CD14-positive monocyte (primary cell): ENCODE measurements around the gene MX2. TPM values are rescaled to one million over a fixed set of nuclear protein-coding genes. Genes with fewer than 3 reads are reported as not detected.

ENCODE experiments used
- DNase-seq, 3 donors: peaks; one replicate each; pipeline ENCODE4 v3.0.0-alpha.2; 2011 to 2022
- H2AFZ ChIP-seq: 2 replicates; pipeline ENCODE4 v1.6.0; 2012; ENCODE audit warnings: mild to moderate bottlenecking, low read depth, low read length, inconsistent platforms; ENCODE audit not compliant: insufficient read depth, poor library complexity, severe bottlenecking
- H3K27ac ChIP-seq, 2 donors: 1 replicate in 1 of 2; 2 replicates in 1 of 2; pipeline ENCODE4 v1.5.1; 2012 to 2013; ENCODE audit warnings: low read length in 2 of 2, control low read depth in 1 of 2, inconsistent platforms in 1 of 2, low read depth in 1 of 2, mild to moderate bottlenecking in 1 of 2
- H3K27me3 ChIP-seq, 2 donors: one replicate each; pipeline versions ENCODE4 v1.6.0 to v1.6.1; 2011 to 2013; ENCODE audit warnings: low read length in 2 of 2; ENCODE audit not compliant: control insufficient read depth in 2 of 2, insufficient read depth in 2 of 2
- H3K36me3 ChIP-seq, 2 donors: replicated peaks in 1 of 2; 1 replicate in 1 of 2; 2 replicates in 1 of 2; pipeline versions ENCODE4 v1.5.1 to v1.6.1; 2012 to 2013; ENCODE audit warnings: low read length in 2 of 2, control low read depth in 1 of 2, inconsistent platforms in 1 of 2, mild to moderate bottlenecking in 1 of 2; ENCODE audit not compliant: insufficient read depth in 2 of 2, control insufficient read depth in 1 of 2
- H3K4me1 ChIP-seq, 2 donors: 1 replicate in 1 of 2; 2 replicates in 1 of 2; pipeline versions ENCODE4 v1.5.1 to v1.6.1; 2012 to 2013; ENCODE audit warnings: low read length in 2 of 2, control low read depth in 1 of 2, inconsistent platforms in 1 of 2, mild to moderate bottlenecking in 1 of 2, moderate library complexity in 1 of 2; ENCODE audit not compliant: insufficient read depth in 2 of 2, control insufficient read depth in 1 of 2
- H3K4me2 ChIP-seq: replicated peaks from 2 replicates; pipeline ENCODE3; 2012; ENCODE audit warnings: low read length, moderate library complexity, mild to moderate bottlenecking; ENCODE audit not compliant: poor library complexity, severe bottlenecking; ENCODE audit errors: extremely low read depth
- H3K4me3 ChIP-seq, 3 experiments: fragments of 200-600 bp in 1 of 3; sonication (generic) in 1 of 3; replicated peaks in 1 of 3; 1 replicate in 2 of 3; 2 replicates in 1 of 3; pipeline ENCODE4 v1.5.1; 2011 to 2013; ENCODE audit warnings: low read length in 3 of 3, mild to moderate bottlenecking in 3 of 3, control low read depth in 2 of 3, low read depth in 2 of 3, inconsistent platforms in 1 of 3, moderate library complexity in 1 of 3
- H3K79me2 ChIP-seq: 2 replicates; pipeline ENCODE4 v1.6.0; 2012; ENCODE audit warnings: mild to moderate bottlenecking, control low read depth, inconsistent platforms, low read length, moderate library complexity; ENCODE audit not compliant: insufficient read depth
- H3K9ac ChIP-seq: 2 replicates; pipeline ENCODE4 v1.6.0; 2017; ENCODE audit warnings: low read length, mild to moderate bottlenecking; ENCODE audit not compliant: insufficient read depth, poor library complexity, severe bottlenecking
- H3K9me3 ChIP-seq, 2 donors: replicated peaks in 1 of 2; 1 replicate in 1 of 2; 2 replicates in 1 of 2; pipeline versions ENCODE4 v1.5.1 to v1.6.1; 2012 to 2013; ENCODE audit warnings: low read length in 2 of 2, control low read depth in 1 of 2; ENCODE audit not compliant: control insufficient read depth in 1 of 2, insufficient read depth in 1 of 2
- H4K20me1 ChIP-seq: 2 replicates; pipeline ENCODE4 v1.6.0; 2012; ENCODE audit warnings: mild to moderate bottlenecking, low read length, control low read depth, moderate library complexity; ENCODE audit not compliant: insufficient read depth
- H3K27ac Mint-ChIP-seq, 7 donors: one replicate each; pipeline ENCODE4 v1.8.0; 2020; ENCODE audit warnings: mild to moderate bottlenecking in 7 of 7, mixed read lengths in 7 of 7, moderate library complexity in 6 of 7, inconsistent platforms in 2 of 7
- H3K27me3 Mint-ChIP-seq, 3 donors: one replicate each; pipeline ENCODE4 v1.8.0; 2021 to 2022; ENCODE audit warnings: low read depth in 3 of 3, mild to moderate bottlenecking in 3 of 3, mixed read lengths in 3 of 3, moderate library complexity in 3 of 3, inconsistent platforms in 1 of 3
- H3K36me3 Mint-ChIP-seq, 2 donors: one replicate each; pipeline ENCODE4 v1.8.0; 2020; ENCODE audit warnings: mixed read lengths in 2 of 2, inconsistent platforms in 1 of 2, mild to moderate bottlenecking in 1 of 2
- H3K4me1 Mint-ChIP-seq: one replicate; pipeline ENCODE4 v1.8.0; 2020; ENCODE audit warnings: mild to moderate bottlenecking, mixed read lengths
- H3K4me3 Mint-ChIP-seq, 2 donors: one replicate each; pipeline ENCODE4 v1.8.0; 2020; ENCODE audit warnings: mild to moderate bottlenecking in 2 of 2, mixed read lengths in 2 of 2, moderate library complexity in 1 of 2
- H3K9me3 Mint-ChIP-seq, 7 donors: one replicate each; pipeline ENCODE4 v1.8.0; 2020 to 2022; ENCODE audit warnings: mixed read lengths in 7 of 7, mild to moderate bottlenecking in 6 of 7, moderate library complexity in 6 of 7, inconsistent platforms in 2 of 7
- WGBS: methylation state at CpG from one replicate; pipeline ENCODE4 v1.1.5; 2013; ENCODE audit warnings: missing lambda C conversion rate; ENCODE audit not compliant: insufficient coverage; 5-methylcytosine and 5-hydroxymethylcytosine counted together
- intact Hi-C, 2 donors: fragments of 100-400 bp; cut with micrococcal nuclease; formaldehyde crosslinking; loops; one replicate each; pipeline versions ENCODE4 v1.15.0 to v1.15.1; 2023
- polyA plus RNA-seq, 3 donors: library from polyadenylated mRNA; depleted of rRNA in 1 of 3; unstranded in 2 of 3; stranded (reverse) in 1 of 3; fragments of 300-500 nt in 2 of 3; fragments of >200 nt in 1 of 3; fragmentation: Illumina TruSeq in 2 of 3; gene quantifications; 1 replicate in 2 of 3; 2 replicates in 1 of 3; pipeline ENCODE4 v1.2.3, GENCODE V29; 2012 to 2021
- TF ChIP-seq, protein P1 (sequence below): fragments of 200-600 bp; IDR thresholded peaks from one replicate; pipeline ENCODE4 v1.8.0; 2022; ENCODE audit warnings: antibody characterized with exemption, mild to moderate bottlenecking

Gene MX2
- polyA plus RNA-seq, 3 donors = 43.1 to 79.4 (median 50.3) TPM

GRCh38 chr21:41369105-41369919 lies 7.5 kb downstream of the MX2 start:
- H3K79me2 ChIP-seq = peaks cover 74% of the 10 kb centered on the region
- peaks cover 51 to 59% of the 10 kb centered on the region in 2 donors for H3K4me1 ChIP-seq
- H3K4me3 ChIP-seq = peak overlapping the region; percentile 16 to 76 (median 47)
- peaks cover 11 to 45% of the 10 kb centered on the region in 2 donors for H3K36me3 ChIP-seq
- H3K27me3 Mint-ChIP-seq = peaks cover 0 to 7% (median 2%) of the 10 kb centered on the region in 3 donors
- H3K9ac ChIP-seq = peak overlapping the region; percentile 69
- peaks cover 59 to 64% of the 10 kb centered on the region in 2 donors for H3K36me3 Mint-ChIP-seq
- WGBS = 3% methylated on average over 15 of the region's 29 CpGs
- H3K27ac ChIP-seq = peak overlapping the region; percentile 72 to 89
- H3K9me3 ChIP-seq = no peaks in the 10 kb centered on the region
- peak overlapping the region; percentile 78 to 92 for H3K4me3 Mint-ChIP-seq
- peaks cover 72% of the 10 kb centered on the region for H3K4me1 Mint-ChIP-seq
- H3K27ac Mint-ChIP-seq = peak overlapping the region; percentile 93 to 100 (median 97)
- no peaks in the 10 kb centered on the region for H3K9me3 Mint-ChIP-seq
- intact Hi-C loops = no loop called here
- H3K4me2 ChIP-seq = peak overlapping the region; percentile 94
- H3K27me3 ChIP-seq = no peaks in the 10 kb centered on the region
- DNase-seq = peak; percentile 52 to 60 (median 57)
- peaks cover 45% of the 10 kb centered on the region for H4K20me1 ChIP-seq
- TF ChIP-seq, protein P1, sequence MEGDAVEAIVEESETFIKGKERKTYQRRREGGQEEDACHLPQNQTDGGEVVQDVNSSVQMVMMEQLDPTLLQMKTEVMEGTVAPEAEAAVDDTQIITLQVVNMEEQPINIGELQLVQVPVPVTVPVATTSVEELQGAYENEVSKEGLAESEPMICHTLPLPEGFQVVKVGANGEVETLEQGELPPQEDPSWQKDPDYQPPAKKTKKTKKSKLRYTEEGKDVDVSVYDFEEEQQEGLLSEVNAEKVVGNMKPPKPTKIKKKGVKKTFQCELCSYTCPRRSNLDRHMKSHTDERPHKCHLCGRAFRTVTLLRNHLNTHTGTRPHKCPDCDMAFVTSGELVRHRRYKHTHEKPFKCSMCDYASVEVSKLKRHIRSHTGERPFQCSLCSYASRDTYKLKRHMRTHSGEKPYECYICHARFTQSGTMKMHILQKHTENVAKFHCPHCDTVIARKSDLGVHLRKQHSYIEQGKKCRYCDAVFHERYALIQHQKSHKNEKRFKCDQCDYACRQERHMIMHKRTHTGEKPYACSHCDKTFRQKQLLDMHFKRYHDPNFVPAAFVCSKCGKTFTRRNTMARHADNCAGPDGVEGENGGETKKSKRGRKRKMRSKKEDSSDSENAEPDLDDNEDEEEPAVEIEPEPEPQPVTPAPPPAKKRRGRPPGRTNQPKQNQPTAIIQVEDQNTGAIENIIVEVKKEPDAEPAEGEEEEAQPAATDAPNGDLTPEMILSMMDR = peak; percentile 15
- H2AFZ ChIP-seq = peak overlapping the region; percentile 78

GRCh38 chr21:41369920-41370839 lies 8.4 kb downstream of the MX2 start:
- Histone ChIP-seq H3K79me2 (peaks cover 65% of the 10 kb centered on the region), H3K4me2 (peak overlapping the region; percentile 94), H3K27me3 (no peaks in the 10 kb centered on the region), H3K36me3 (peaks cover 13 to 50% of the 10 kb centered on the region in 2 donors), H3K4me3 (peak overlapping the region; percentile 16 to 76 (median 47)), H3K9ac (no peak overlapping the region), H4K20me1 (peaks cover 54% of the 10 kb centered on the region), H2AFZ (peak overlapping the region; percentile 61), H3K4me1 (peaks cover 50% of the 10 kb centered on the region in 2 donors), H3K9me3 (no peaks in the 10 kb centered on the region), H3K27ac (peak overlapping the region; percentile 72 to 89)
- Mint-ChIP-seq H3K4me1 (peaks cover 65% of the 10 kb centered on the region), H3K36me3 (peaks cover 61 to 65% of the 10 kb centered on the region in 2 donors), H3K27me3 (peaks cover 0 to 7% (median 2%) of the 10 kb centered on the region in 3 donors), H3K27ac (peak overlapping the region; percentile 88 to 100 (median 94)), H3K4me3 (peak overlapping the region; percentile 78 to 92), H3K9me3 (no peaks in the 10 kb centered on the region)
- TF ChIP-seq, protein P1 = no peak
- intact Hi-C loops = no loop called here
- WGBS = 69% methylated on average over 29 of the region's 30 CpGs
- peak; percentile 25 to 29 (median 26) for DNase-seq
